GM12892 (cell line): ENCODE data around the gene OR6B3.

Experiments
- POLR2A ChIP-seq: IDR thresholded peaks from 2 replicates; pipeline ENCODE4 v1.6.1; 2011; ENCODE audit warnings: low read depth, low read length, control low read depth
- POLR2AphosphoS5 ChIP-seq: IDR thresholded peaks from 2 replicates; pipeline ENCODE4 v1.6.1; 2011; ENCODE audit warnings: low read depth, low read length, control low read depth

DNA sequence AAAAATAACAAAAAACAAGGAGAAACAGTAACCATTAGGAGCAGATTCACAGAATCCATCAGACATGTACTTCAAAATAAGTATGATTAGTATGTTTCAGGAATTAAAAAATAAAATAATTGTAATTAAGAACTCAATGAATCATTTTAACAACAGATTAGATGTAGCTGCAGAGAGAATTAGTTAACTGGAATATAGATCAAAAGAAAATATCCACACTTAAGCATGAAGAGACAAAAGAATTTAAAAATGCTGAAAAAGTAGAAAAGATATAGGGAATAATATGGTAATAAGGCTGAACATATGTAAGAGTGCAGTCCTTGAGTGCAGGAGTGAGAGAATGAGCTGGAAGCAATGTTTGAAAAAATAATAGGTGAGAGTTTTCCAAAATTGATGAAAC lies 24.1 kb upstream of the OR6B3 start:
- no peak for TF ChIP-seq POLR2A
- no peak for TF ChIP-seq POLR2AphosphoS5
